ENCODE data around the gene MRPL51. TPM values are rescaled to one million over a fixed set of nuclear protein-coding genes. Genes with fewer than 3 reads are reported as not detected.

The MRPL51 gene
- total and polyA plus RNA-seq, 2 of the 8 experiments (the other 6 are each of a cell fraction or from before 2014, with no cell fraction given), result 119 to 331 TPM

GRCh38 chr12:6494258-6494743 is 1.2 kb upstream of the MRPL51 start:
- POLR2A ChIA-PET (ENCODE audit: partially characterized antibody), result interaction anchor here (0.8 to 3.9 kb wide), 10 partner anchors 9 to 111 kb away, joined by 3 to 39 read pairs (median 6); partner anchors contain the start of genes GAPDH, NOP2 and VAMP1
- H2BK120ac ChIP-seq (replicated peaks; ENCODE audit: low read depth, low read length), result no peak overlapping the region
- no peak overlapping the region for H3K23ac ChIP-seq (ENCODE audit: insufficient read length)
- peak overlapping the region; percentile 86 to 88 for H3K4me2 ChIP-seq (ENCODE audit: insufficient read depth in 1 of 2, low read depth in 2 of 2, low read length in 2 of 2)
- CTCF ChIA-PET (ENCODE audit: partially characterized antibody), result interaction anchor here (1.0 to 3.0 kb wide), 3 partner anchors 11 to 43 kb away, joined by 3 to 15 read pairs (median 6); no protein-coding TSS in a partner anchor
- peak overlapping the region; percentile 31 for H4K91ac ChIP-seq (replicated peaks; ENCODE audit: insufficient read length, low read length)
- peak overlapping the region; percentile 60 to 93 (median 86) for H3K4me3 ChIP-seq (ENCODE audit: extremely low read depth in 1 of 4, insufficient read depth in 2 of 4, low read depth in 3 of 4, low read length in 4 of 4)
- H3K18ac ChIP-seq (ENCODE audit: extremely low read depth, low read length), result peak overlapping the region; percentile 11; the same call in 1 of the 2 replicates
- H2BK5ac ChIP-seq (ENCODE audit: low read depth, low read length), result peak overlapping the region; percentile 87
- peaks cover 5 to 39% (median 20%) of the 10 kb centered on the region in 4 experiments; a peak in 7 of 8 replicates for H3K36me3 ChIP-seq (ENCODE audit: control insufficient read depth in 2 of 4, insufficient read depth in 4 of 4, low read length in 3 of 4)
- H2AK5ac ChIP-seq (ENCODE audit: low read depth, low read length), result no peak overlapping the region
- no peak overlapping the region for H2BK20ac ChIP-seq (ENCODE audit: low read length)
- peak overlapping the region; percentile 57 for H4K5ac ChIP-seq (ENCODE audit: insufficient read length, low read depth, low read length)
- no peaks in the 10 kb centered on the region for H3K9me3 ChIP-seq (ENCODE audit: insufficient read depth in 2 of 2, low read depth in 1 of 2, low read length in 1 of 2)
- WGBS, 2 experiments (ENCODE audit: extremely low coverage in 1 of 2, insufficient coverage in 1 of 2, insufficient read length in 1 of 2, insufficient replicate concordance in 2 of 2, low coverage in 1 of 2, low lambda C conversion rate in 2 of 2, missing lambda C conversion rate in 1 of 2), result 6% methylated on average over 14 of the region's 14 CpGs; no CpG with 5 or more reads in 1 of the 2 experiments
- peaks cover 3% of the 10 kb centered on the region for H3K79me1 ChIP-seq (ENCODE audit: low read depth, low read length)
- peak overlapping the region; percentile 36 to 89 (median 66) for H3K9ac ChIP-seq (replicated peaks in 1 of 4; ENCODE audit: extremely low read depth in 1 of 4, low read depth in 3 of 4, low read length in 3 of 4)
- H4K8ac ChIP-seq (ENCODE audit: extremely low read depth, insufficient read depth, low read length), result no peak overlapping the region
- no peak overlapping the region for H2BK12ac ChIP-seq (ENCODE audit: low read depth, low read length)
- peak overlapping the region; percentile 24 for H3K56ac ChIP-seq (replicated peaks; ENCODE audit: insufficient read length, low read depth, low read length)
- H3K27ac ChIP-seq (ENCODE audit: low read depth, low read length), result peak overlapping the region; percentile 81; the same call in 1 of the 2 replicates
- peaks cover 4% of the 10 kb centered on the region in 2 experiments for H4K20me1 ChIP-seq (replicated peaks in 1 of 2; ENCODE audit: control insufficient read depth in 1 of 2, insufficient read depth in 2 of 2, low read length in 2 of 2)
- peaks cover 7% of the 10 kb centered on the region for H3K23me2 ChIP-seq (ENCODE audit: low read depth, low read length)
- FAIRE-seq (no peak), DNase-seq (ENCODE audit: low read depth in 1 of 2, low spot score in 2 of 2) (no peak)
- H3K27me3 ChIP-seq (replicated peaks in 1 of 4; ENCODE audit: control insufficient read depth in 3 of 4, extremely low read depth in 1 of 4, insufficient read depth in 3 of 4, low read length in 3 of 4), result no peaks in the 10 kb centered on the region
- peak overlapping the region; percentile 44 for H3K4ac ChIP-seq (replicated peaks; ENCODE audit: insufficient read length, low read depth, low read length)
- no peak overlapping the region for H2BK15ac ChIP-seq (ENCODE audit: low read length)
- no peak overlapping the region for H3K14ac ChIP-seq (ENCODE audit: insufficient read length)
- peaks cover 0 to 38% of the 10 kb centered on the region in 2 experiments; a peak in 3 of 4 replicates for H3K79me2 ChIP-seq (ENCODE audit: control insufficient read depth in 1 of 2, insufficient read depth in 2 of 2, low read length in 2 of 2)
- H2AFZ ChIP-seq (ENCODE audit: low read length), result peak overlapping the region; percentile 53; the same call in 1 of the 2 replicates
- H3K4me1 ChIP-seq (replicated peaks in 1 of 4; ENCODE audit: control insufficient read depth in 3 of 4, insufficient read depth in 4 of 4, low read length in 3 of 4), result peaks cover 0 to 6% (median 4%) of the 10 kb centered on the region in 4 experiments; a peak in 4 of 7 replicates
- TF ChIP-seq HDAC2 (IDR thresholded peaks at IDR 0.05; ENCODE audit: borderline replicate concordance in 1 of 2, low read depth in 2 of 2, low read length in 2 of 2), result 0 out of 4 replicates have a peak, but pooled peaks of 1 of the 2 experiments have one; percentile 8
- TF ChIP-seq TBP (IDR thresholded peaks at IDR 0.05; ENCODE audit: low read depth, low read length), result no peak
- TF ChIP-seq SP2 (IDR thresholded peaks at IDR 0.05; ENCODE audit: low read length), result no peak
- TF ChIP-seq SAP30 (IDR thresholded peaks at IDR 0.05; ENCODE audit: insufficient read depth, insufficient replicate concordance, low read length), result peak; percentile 18
- peak in 1 of 2 experiments; percentile 41; a peak in 2 of 4 replicates for TF ChIP-seq SIN3A (conservative IDR thresholded peaks at IDR 0.05 in 1 of 2, IDR thresholded peaks at IDR 0.05 in 1 of 2; ENCODE audit: low read depth in 1 of 2, low read length in 2 of 2)
- TF ChIP-seq SP1 (IDR thresholded peaks at IDR 0.05; ENCODE audit: low read depth, low read length), result no peak
- no peak for TF ChIP-seq BACH1 (IDR thresholded peaks at IDR 0.05; ENCODE audit: low read length)
- TF ChIP-seq SRF (IDR thresholded peaks at IDR 0.05; ENCODE audit: low read depth, low read length), result no peak
- no peak for TF ChIP-seq KDM5A (IDR thresholded peaks at IDR 0.05; ENCODE audit: low read length)
- TF ChIP-seq YY1 (IDR thresholded peaks at IDR 0.05; ENCODE audit: low read depth, low read length), result no peak
- no peak for TF ChIP-seq PHF8 (conservative IDR thresholded peaks at IDR 0.05; ENCODE audit: low read depth, low read length)
- no peak for TF ChIP-seq JUND (IDR thresholded peaks at IDR 0.05; ENCODE audit: low read length)

Measured in H1 (cell line).